HG03135 (cell line): ENCODE measurements around the gene ZSCAN5B.
"Not testable (repeated sequence)": the region's sequence is repeated elsewhere in the genome, so short reads cannot be mapped to it uniquely, and the experiment has no call there.

Experiments
- ATAC-seq: cut with Tn5 transposase; IDR thresholded peaks from one replicate; pipeline ENCODE4 v1.9.1; 2021; ENCODE audit warnings: mild to moderate bottlenecking, moderate library complexity; ENCODE audit not compliant: unreplicated experiment

The ZSCAN5B gene, protein sequence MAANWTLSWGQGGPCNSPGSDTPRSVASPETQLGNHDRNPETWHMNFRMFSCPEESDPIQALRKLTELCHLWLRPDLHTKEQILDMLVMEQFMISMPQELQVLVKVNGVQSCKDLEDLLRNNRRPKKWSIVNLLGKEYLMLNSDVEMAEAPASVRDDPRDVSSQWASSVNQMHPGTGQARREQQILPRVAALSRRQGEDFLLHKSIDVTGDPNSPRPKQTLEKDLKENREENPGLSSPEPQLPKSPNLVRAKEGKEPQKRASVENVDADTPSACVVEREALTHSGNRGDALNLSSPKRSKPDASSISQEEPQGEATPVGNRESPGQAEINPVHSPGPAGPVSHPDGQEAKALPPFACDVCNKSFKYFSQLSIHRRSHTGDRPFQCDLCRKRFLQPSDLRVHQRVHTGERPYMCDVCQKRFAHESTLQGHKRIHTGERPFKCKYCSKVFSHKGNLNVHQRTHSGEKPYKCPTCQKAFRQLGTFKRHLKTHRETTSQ

DNA sequence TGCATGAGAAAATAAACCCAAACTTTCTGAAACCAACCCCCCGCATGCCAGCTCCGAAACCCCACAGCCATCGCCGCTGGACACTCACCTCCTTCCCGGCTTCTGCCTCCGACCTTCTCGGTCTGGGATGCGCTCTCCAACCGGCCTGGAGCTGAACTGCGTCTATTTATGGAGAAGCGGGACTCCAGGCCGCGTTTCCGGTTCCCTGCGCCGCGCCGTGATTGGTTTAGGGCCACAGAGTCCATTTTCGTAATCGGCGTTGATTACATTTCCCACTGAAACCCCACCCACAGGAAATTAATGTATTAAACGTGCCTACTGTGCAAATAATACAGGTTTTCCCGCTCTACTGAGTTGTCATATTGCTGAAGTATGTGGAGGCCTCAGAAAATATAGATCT is at the start of gene ZSCAN5B:
Gene ZSCAN5B (minus strand): TSS at position 138 of the 400 bp plus-strand sequence. CDS start 4,731 bp downstream, outside the sequence.
- not testable (repeated sequence) for ATAC-seq

DNA sequence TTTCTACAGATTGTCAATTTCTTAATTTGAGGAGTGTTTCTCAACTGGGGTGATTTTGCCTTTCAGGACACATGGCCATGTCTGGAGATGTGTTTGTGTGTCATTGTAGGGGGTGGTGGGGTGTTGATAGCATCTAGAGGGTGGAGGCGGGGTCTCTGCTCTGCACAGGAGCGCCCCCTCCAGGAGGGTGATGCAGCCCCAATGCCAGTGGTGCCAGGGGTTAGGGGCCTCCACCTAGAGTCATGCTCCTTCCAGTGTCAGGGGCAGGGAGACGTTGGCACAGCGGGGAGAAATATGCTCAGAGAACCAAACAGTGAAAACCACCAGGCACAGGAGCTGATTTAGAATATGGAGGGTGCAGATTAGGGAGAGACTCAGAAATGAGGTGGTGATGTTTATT is 48.2 kb upstream of the ZSCAN5B start:
- ATAC-seq = not testable (repeated sequence)

- no peak for ATAC-seq
Measured at GRCh38 chr19:56245121-56245740, 47.6 kb upstream of the ZSCAN5B start.

DNA sequence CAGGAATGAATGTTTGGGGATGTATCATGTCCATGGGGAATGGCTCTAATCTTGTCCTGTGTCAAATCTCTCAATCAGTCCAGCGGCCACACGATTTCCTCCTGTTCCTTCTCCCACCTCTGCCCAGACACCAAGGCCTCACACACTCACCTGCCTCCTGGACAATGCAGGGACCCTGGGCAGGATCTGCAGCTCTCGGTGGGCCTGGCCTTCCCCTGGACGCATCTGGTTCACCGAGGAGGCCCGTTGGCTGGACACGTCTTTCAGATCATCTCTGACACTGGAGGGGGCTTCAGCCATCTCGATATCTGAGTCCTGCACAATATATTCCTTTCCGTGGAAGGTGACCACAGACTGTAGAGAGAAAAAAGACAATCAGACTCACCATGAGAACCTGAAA is 25.9 kb upstream of the ZSCAN5B start:
- ATAC-seq = no peak

GRCh38 chr19:56222901-56223300 is 25.3 kb upstream of the ZSCAN5B start:
- ATAC-seq = no peak

GRCh38 chr19:56221851-56222250 is 24.3 kb upstream of the ZSCAN5B start:
- ATAC-seq = no peak

GRCh38 chr19:56221442-56221841 is 23.9 kb upstream of the ZSCAN5B start:
- not testable (repeated sequence) for ATAC-seq

DNA sequence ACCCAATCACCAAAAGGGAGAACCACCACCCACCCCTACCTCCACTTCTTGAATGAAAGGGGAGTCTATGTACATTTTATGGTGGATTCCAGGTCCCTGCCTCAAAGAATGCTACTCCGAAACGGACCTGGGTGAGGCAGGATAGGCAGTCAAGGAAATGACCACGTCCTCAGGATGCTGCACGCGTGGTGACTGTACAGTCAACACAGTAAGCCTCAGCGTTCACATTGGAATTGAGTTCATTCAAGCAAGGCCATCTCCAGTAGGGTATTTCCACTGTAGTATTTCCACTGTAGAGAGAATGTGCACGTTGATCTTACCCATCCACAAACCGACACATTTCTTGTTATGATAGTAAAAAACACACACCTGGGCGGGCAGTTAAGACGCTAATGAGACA is 21.4 kb upstream of the ZSCAN5B start:
- no peak for ATAC-seq

DNA sequence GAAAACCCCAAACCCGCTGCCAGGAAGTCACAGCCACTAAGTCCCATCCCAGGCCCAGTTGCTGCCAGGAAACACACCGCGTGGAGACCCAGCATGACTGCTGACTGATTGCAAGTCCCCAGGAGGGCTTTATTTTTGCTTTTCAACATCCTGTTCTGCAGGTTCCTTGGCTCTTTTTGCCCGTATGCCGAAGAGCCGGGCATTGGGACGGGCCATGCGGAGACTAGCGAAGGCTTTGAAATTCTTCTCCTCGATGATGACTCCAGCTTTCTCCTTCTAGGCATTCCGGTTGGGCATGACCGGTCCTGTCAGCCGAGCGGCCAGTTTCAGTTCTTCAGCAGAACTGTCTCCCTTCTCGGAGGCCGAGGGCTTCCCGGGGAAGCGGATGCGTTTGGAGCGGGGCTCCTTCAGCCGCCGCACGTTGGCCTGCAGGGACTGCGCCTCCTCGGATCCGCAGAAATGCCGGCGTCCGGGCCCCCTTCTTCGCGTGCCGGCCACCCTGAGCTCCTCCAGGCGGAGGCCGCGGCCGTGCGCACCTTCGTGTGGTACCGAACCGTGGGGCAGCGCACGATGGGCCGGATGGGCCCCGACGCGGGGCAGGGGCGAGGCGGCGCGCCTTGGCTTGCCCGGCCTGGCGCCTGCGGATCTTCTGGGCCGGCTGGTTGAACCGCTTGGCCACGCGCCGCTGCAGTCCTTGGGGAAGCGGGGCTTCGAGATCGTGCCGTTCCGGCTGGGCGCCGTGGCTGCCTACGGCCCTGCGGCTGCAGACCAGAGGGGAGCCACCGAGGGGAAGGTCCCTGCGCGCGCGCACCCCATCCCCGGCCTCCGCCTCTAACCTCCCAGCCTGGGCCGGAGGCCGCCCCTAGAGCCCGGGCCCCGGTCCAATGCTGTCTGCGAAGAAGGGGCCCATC is 19.7 kb upstream of the ZSCAN5B start:
- no peak for ATAC-seq

DNA sequence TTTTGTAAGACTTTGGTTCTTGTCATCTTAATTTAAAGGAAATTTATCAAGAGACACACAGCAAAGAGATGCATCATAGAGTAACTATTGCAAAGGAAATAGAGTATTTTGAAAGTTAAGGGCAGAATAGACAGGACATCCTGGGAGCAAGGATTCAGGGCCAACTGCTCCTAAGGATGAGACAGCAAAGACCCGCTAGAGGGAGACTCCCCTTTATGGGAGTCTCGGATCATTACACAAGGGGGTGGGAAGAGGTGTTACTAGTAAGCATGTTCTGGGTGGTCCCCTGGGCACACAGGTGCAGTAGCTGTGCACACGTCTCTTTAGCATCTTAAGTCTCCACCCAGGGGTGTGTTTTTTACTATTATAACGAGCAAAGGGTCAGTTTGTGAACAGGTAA is 14.1 kb upstream of the ZSCAN5B start:
- ATAC-seq = no peak

- not testable (repeated sequence) for ATAC-seq
Measured at GRCh38 chr19:56210036-56210435, 12.5 kb upstream of the ZSCAN5B start.

GRCh38 chr19:56209091-56209490 is 11.5 kb upstream of the ZSCAN5B start:
- no peak for ATAC-seq

GRCh38 chr19:56207581-56207980 is 10.0 kb upstream of the ZSCAN5B start:
- ATAC-seq = not testable (repeated sequence)

DNA sequence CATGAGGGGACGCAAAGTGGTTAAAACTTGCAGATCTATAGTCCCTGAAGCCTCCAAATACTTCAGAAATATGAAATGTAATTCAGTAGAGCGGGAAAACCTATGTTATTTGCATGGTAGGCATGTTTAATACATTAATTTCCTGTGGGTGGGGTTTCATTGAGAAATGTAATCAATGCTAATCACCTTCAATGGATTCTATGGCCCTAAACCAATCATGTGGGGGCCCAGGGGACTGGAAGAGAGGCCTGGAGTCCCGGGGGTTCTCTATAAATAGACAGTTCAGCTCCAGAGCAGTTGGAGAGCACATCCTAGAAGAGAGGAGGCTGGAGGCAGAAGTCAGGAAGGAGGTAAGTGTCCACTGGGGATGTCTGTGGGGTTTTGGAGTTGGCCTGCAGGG is 4.4 kb upstream of the ZSCAN5B start, which contains the start of gene ZSCAN5C:
Gene ZSCAN5C (plus strand): TSS at position 301 of the 400 bp plus-strand sequence. CDS start 3,641 bp downstream, outside the sequence.
- no peak for ATAC-seq

GRCh38 chr19:56199687-56200086 is 2.1 kb upstream of the ZSCAN5B start:
- ATAC-seq = no peak

- no peak for ATAC-seq
Measured at GRCh38 chr19:56193981-56194640, 3.5 kb downstream of the ZSCAN5B start.

DNA sequence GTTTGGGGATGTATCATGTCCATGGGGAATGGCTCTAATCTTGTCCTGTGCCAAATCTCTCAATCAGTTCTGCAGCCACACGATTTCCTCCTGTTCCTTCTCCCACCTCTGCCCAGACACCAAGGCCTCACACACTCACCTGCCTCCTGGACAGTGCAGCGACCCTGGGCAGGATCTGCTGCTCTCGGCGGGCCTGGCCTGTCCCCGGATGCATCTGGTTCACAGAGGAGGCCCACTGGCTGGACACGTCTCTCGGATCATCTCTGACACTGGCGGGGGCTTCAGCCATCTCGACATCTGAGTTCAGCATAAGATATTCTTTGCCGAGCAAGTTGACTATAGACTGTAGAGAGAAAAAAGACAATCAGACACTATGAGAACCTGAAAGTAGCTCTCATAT is 5.9 kb downstream of the ZSCAN5B start:
- no peak for ATAC-seq

- no peak for ATAC-seq
Measured at GRCh38 chr19:56191115-56191514, 6.5 kb downstream of the ZSCAN5B start.

DNA sequence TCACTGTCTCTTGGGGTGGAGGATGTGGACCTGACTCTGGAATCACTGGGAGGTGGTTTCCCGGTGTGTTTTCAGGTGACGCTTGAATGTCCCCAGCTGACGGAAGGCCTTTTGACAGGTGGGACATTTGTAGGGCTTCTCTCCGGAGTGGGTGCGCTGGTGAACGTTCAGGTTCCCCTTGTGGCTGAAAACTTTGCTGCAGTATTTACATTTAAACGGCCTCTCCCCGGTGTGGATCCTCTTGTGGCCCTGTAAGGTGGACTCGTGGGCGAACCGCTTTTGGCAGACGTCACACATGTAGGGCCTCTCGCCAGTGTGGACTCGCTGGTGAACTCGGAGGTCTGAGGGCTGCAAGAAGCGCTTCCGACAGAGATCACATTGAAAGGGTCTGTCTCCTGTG is 7.8 kb downstream of the ZSCAN5B start:
- ATAC-seq = no peak

DNA sequence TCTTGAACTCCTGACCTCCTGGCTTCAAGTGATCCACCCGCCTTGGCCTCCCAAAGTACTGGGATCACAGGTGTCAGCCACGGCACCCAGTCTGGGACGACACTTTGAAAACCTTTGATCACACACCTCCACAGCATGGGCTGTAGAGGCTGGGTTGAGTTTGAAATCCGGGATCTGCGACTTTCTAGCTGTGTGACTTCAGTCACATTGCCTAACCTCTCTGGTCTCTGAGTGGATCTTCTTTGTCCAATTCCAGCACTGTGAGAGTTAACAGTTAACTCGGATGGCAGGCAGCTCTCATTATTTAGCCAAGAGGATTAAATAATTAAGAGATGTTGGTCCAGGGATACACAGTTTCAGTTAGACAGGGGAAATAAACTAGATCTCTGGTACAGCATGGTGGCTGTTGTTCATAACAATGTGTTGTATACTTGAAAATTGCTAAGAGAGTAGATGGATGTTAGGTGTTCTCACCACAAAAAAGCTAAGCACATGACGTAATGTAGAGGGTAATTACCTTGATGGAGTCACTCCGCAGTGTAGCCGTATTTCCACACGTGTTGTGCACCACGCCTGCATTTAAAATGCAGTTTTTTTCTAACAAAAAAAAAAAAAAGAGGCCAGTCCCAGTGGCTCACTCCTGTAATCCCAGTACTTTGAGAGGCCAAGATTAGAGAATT is 19.9 kb downstream of the ZSCAN5B start:
- no peak for ATAC-seq
